Prostate gland (tissue), 2 donors: Measurements from ENCODE around the gene PCK2.

Experiments used
- CTCF ChIP-seq, 4 experiments: fragments of 200-600 bp in 2 of 4; fragments of 450-650 bp in 2 of 4; sonication (generic) in 2 of 4; IDR thresholded peaks; 1 replicate in 3 of 4; 2 replicates in 1 of 4; pipeline ENCODE4 v1.5.1; 2016 to 2019; ENCODE audit warnings: antibody characterized with exemption in 4 of 4, mild to moderate bottlenecking in 2 of 4, moderate library complexity in 2 of 4
- POLR2A ChIP-seq: fragments of 450-650 bp; IDR thresholded peaks from one replicate; pipeline ENCODE4 v1.6.1; 2016; ENCODE audit warnings: antibody characterized with exemption, mild to moderate bottlenecking
- POLR2AphosphoS5 ChIP-seq: sonication (generic); formaldehyde crosslinking; IDR thresholded peaks from one replicate; pipeline ENCODE4 v1.6.1; 2017; ENCODE audit warnings: antibody characterized with exemption

DNA sequence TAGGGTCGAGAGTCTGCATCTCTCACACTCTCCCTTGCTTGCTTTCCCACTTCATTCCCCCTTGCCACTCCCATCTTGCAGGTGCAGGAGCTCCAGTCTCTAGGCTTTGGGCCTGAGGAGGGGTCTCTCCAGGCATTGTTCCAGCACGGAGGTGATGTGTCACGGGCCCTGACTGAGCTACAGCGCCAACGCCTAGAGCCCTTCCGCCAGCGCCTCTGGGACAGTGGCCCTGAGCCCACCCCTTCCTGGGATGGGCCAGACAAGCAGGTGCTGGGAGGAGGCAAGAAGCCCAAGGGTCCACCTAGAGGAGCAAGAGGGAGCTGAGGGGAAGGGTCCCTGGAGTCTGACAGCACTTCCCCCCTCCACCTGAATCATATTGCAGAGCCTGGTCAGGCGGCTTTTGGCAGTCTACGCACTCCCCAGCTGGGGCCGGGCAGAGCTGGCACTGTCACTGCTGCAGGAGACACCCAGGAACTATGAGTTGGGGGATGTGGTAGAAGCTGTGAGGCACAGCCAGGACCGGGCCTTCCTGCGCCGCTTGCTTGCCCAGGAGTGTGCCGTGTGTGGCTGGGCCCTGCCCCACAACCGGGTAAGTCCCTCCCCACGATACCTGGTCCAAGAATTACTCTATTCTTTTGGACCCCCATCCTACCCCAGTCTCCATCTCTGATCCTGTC is 57.4 kb downstream of the PCK2 start:
- TF ChIP-seq CTCF (IDR thresholded peaks at IDR 0.05): no peak
- no peak for TF ChIP-seq POLR2A
- TF ChIP-seq POLR2AphosphoS5: no peak
